NCI-H748 (cell line): Measurements from ENCODE around the gene TMEM53.
A peak's percentile ranks its signal among the peaks of the same experiment; 100 is the strongest.

Source experiments
- DNase-seq: peaks from one replicate; lab custom pipeline; 2025; ENCODE audit not compliant: unreplicated experiment; lab: John Stamatoyannopoulos, UW

The TMEM53 gene

DNA sequence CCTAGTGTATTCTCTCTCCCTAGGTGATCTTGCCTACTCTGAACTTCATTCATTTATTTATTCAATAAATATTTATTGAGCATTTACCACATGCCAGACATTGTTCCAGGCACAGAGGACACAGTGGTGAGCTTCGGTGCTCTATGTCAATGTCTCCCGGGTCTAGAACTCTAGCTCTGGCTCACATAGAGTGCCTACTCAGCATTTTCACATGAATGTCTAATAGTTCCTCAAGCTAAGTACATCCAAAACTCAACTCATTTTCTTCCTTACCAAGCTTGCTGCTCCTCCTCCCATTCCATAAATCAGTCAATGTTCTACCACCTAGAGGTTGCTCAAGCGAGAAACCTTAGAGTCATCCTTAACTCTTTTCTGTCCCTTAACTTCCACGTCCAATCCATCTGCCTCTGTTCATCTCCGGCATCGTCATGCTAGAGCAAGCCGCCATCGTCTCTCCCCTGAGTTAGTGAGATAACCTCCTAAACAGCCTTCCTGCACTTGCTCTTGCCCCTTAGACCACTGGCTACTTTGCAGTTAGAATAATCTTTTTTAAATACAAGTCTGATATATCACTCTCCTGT lies 67.5 kb downstream of the TMEM53 start:
- no peak for DNase-seq

DNA sequence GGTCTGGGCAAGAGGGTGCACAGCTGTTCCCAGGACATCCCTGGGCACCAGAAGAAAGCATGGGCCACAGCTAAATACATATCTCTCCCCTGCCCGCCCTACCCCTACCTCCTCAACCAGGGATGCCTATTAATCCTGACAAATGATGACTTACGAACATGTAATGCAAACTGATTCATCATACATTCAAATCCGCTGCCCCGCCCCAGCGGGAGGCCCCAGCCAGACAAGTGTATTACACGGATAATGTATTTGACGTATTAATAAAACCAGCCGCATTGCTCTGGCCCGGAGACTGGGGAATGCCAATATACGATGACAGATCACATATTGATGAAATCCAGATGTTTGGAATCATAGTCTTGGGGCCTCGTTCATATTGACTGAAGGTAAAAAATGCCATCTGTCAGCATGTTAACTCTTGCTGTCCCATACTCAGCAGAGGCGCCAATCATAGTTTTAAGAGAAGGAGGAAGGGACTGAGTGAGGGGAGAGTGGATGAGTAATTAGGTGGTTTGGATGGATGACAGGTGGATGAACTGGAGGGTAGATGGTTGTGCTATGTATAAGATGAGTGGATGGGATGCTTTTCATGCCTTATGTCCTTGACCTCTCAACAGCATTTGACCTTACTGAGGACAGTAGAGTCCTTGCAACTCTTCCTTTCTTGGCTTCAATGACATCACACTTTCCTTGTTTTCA lies 68.2 kb downstream of the TMEM53 start:
- DNase-seq: no peak

DNA sequence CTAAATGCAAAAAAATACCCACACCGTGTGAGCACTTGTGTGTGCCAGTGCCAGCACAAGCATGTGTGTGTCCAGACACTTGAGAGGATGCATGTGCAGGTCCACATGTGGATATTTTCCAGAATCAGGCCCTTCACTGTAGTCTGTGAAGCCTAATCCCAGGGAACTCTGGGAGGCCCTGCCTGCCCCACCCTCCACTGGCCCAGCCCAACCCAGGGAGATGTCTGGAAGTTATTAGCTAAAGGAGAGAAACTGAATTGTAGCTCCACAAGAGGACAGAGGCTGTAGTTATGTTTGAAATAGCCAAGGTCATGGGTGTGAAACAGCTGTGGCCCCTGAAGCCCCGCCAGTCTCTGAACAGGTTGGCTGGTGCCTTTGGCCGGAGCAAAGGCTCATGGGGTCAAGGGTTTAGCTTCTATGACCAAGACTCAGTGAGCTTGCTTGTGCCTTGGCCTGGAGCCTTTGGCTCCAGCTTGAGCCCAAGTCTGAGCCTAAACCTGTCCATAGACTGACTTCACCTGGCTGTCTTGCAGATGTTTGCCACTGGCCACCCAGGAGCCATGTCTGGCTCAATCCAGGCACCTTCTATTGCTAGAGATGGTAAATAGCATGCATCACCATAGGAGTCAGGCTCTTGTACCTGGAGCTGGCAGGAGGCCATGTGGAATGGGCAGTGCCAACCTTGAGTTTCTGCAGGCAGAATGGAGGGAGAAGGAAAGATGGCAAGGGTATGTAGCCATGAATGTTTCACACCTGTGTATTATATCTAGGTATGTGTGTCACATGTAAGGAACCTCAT lies 69.9 kb downstream of the TMEM53 start:
- DNase-seq: no peak

DNA sequence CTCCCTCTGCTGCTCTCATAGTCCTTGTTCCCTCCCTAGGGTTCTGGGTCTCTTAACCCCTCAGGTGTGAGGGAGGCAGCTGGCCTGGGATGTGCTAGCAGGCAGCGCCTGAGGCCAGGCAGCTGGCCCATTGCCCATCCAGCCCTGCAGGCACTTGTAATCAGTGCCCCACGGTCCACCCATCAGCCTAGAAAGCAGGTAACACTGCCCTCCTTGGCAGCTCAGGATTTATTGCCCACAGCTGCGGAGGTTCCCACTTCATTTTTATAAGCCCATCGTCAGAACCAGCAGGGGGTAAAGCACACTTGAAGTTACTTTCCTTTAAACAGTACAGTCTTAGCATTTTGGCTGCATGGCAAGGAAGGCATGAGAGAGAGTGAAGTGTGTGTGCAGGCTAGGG lies 70.6 kb downstream of the TMEM53 start:
- DNase-seq: peak; percentile 87
